ENCODE measurements around the gene HIVEP1.

DNA sequence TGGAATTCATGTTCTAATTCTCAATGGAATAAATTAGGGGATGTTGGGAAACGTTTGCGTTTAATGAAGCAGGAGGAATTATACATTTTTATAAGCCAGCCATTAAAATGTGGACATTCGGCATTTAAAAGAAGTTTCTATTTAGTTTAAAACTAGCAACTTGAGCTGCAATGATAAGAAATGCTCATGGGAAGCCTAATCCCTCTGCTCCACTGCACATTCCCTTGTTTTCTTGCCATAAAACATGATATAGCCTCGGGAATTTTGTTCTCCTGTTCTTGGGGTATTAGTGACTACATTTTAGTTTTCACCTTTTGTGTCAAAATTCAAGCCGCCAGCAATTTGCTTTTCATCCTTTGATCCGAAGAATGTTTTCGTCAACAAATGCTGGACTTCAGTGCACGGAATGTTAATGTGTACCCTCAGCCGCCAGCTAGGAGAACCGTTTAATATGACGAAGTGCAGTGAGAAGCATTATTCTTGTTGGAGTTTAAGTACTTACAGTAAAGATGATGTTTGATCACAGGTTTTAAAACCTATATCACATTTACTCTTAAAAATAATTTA is 137.9 kb downstream of the HIVEP1 start:
- TF ChIP-seq EZH2 (IDR thresholded peaks at IDR 0.05) (no peak), POLR2AphosphoS5 (IDR thresholded peaks at IDR 0.05; ENCODE audit: borderline replicate concordance, low read depth, low read length) (no peak)
